ENCODE results near the gene PIK3R2. TPM values are rescaled to one million over a fixed set of nuclear protein-coding genes. Genes with fewer than 3 reads are reported as not detected.

The PIK3R2 gene
- total and polyA plus RNA-seq, 2 of the 4 experiments (the other 2 are of a cell fraction): 12.2 to 25.1 TPM

DNA sequence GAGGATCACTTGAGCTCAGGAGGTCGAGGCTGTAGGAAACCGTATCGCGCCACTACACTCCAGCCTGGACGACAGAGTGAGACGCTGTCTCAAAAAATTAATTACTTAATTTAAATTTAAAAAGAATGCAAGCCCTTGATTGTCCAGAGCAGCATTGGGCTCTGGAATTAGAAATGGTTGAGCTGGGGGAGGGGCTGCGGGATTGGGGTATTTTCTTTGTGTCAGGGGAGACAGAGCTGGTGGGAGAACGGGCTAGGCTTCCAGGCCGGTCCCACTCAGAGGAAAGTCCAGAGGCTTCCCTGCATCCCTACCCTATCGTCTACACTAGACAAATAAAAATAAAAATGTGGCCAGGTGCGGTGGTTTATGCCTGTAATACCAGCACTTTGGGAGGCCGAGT lies 53.1 kb downstream of the PIK3R2 start:
- H3K4me3 ChIP-seq (ENCODE audit: insufficient read depth, low read depth, low read length): no peak overlapping the region
- H3K14ac ChIP-seq (replicated peaks; ENCODE audit: low read depth, low read length): peak overlapping the region; percentile 92
- H2BK15ac ChIP-seq (ENCODE audit: low read depth, low read length): peak overlapping the region; percentile 16; the same call in 1 of the 3 replicates
- peaks cover 16% of the 10 kb centered on the region for H3K4me1 ChIP-seq (ENCODE audit: control insufficient read depth, insufficient read depth, low read length)
- peak overlapping the region; percentile 99 for H2BK5ac ChIP-seq (ENCODE audit: low read depth, low read length, poor library complexity, severe bottlenecking)
- peak overlapping the region; percentile 73 for H2AK9ac ChIP-seq (replicated peaks; ENCODE audit: low read depth, low read length, poor library complexity)
- ChIA-PET CTCF (no interaction called here), POLR2A (ENCODE audit: unreplicated experiment) (no interaction called here)
- peak overlapping the region; percentile 98 for H2AK5ac ChIP-seq (ENCODE audit: low read depth, low read length)
- intact Hi-C loops (cut with micrococcal nuclease): loop anchor here (10.0 kb wide), 1 partner anchor 209 kb away; the partner anchor contains the start of gene SSBP4
- peaks cover 4 to 47% of the 10 kb centered on the region in 2 experiments for H3K79me1 ChIP-seq (ENCODE audit: low read depth in 1 of 2, low read length in 2 of 2)
- H3K27me3 ChIP-seq (ENCODE audit: control insufficient read depth, insufficient read depth, low read length): no peaks in the 10 kb centered on the region
- peaks cover 14% of the 10 kb centered on the region; the same call in 1 of the 2 replicates for H3K9me1 ChIP-seq (ENCODE audit: insufficient read depth, low read length)
- H3K27ac ChIP-seq (ENCODE audit: insufficient read depth, low read length): peak overlapping the region; percentile 93
- peak overlapping the region; percentile 95 for H4K91ac ChIP-seq (ENCODE audit: insufficient read depth, low read depth, low read length)
- peaks cover 11% of the 10 kb centered on the region; the same call in 1 of the 2 replicates for H4K20me1 ChIP-seq (ENCODE audit: insufficient read depth, low read length)
- peaks cover 6% of the 10 kb centered on the region; the same call in 1 of the 2 replicates for H3K36me3 ChIP-seq (ENCODE audit: control insufficient read depth, insufficient read depth, low read length)
- H3K56ac ChIP-seq (ENCODE audit: extremely low read depth, insufficient read depth, low read length): peak overlapping the region; percentile 94
- H3K23ac ChIP-seq (ENCODE audit: low read depth, low read length): peak overlapping the region; percentile 91
- peak overlapping the region; percentile 44 to 94 for H4K8ac ChIP-seq (ENCODE audit: low read depth in 2 of 2, low read length in 2 of 2)
- peak overlapping the region; percentile 64 for H2BK20ac ChIP-seq (ENCODE audit: low read depth, low read length)
- H4K5ac ChIP-seq (ENCODE audit: low read depth, low read length): peak overlapping the region; percentile 79
- in situ Hi-C loops (cut with MboI; ENCODE audit: low sequenced_read_pairs): no loop called here
- no peak for DNase-seq
- no peaks in the 10 kb centered on the region for H3K9me3 ChIP-seq (ENCODE audit: control insufficient read depth, insufficient read depth, low read length)
- 89% methylated on average over 2 of the region's 12 CpGs; no CpG with 5 or more reads in 1 of the 2 experiments for WGBS, 2 experiments (ENCODE audit: extremely low coverage in 2 of 2, insufficient read length in 1 of 2)
- no peak for TF ChIP-seq MXI1 (IDR thresholded peaks at IDR 0.05; ENCODE audit: borderline replicate concordance, low read depth, low read length)
- TF ChIP-seq MAZ (IDR thresholded peaks at IDR 0.05; ENCODE audit: borderline replicate concordance, low read depth, low read length): no peak
- TF ChIP-seq RCOR1 (IDR thresholded peaks at IDR 0.05; ENCODE audit: insufficient replicate concordance, low read length): no peak
- TF ChIP-seq, protein P1, sequence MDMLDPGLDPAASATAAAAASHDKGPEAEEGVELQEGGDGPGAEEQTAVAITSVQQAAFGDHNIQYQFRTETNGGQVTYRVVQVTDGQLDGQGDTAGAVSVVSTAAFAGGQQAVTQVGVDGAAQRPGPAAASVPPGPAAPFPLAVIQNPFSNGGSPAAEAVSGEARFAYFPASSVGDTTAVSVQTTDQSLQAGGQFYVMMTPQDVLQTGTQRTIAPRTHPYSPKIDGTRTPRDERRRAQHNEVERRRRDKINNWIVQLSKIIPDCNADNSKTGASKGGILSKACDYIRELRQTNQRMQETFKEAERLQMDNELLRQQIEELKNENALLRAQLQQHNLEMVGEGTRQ (IDR thresholded peaks at IDR 0.05; ENCODE audit: low read depth, low read length): no peak
- no peak for TF ChIP-seq SMC3 (IDR thresholded peaks at IDR 0.05; ENCODE audit: low read depth, low read length)
- TF ChIP-seq RAD21 (IDR thresholded peaks at IDR 0.05; ENCODE audit: low read length): no peak
- TF ChIP-seq, protein P2, sequence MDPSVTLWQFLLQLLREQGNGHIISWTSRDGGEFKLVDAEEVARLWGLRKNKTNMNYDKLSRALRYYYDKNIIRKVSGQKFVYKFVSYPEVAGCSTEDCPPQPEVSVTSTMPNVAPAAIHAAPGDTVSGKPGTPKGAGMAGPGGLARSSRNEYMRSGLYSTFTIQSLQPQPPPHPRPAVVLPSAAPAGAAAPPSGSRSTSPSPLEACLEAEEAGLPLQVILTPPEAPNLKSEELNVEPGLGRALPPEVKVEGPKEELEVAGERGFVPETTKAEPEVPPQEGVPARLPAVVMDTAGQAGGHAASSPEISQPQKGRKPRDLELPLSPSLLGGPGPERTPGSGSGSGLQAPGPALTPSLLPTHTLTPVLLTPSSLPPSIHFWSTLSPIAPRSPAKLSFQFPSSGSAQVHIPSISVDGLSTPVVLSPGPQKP (IDR thresholded peaks at IDR 0.05; ENCODE audit: borderline replicate concordance, low read depth, low read length): no peak
- no peak for TF ChIP-seq RFX5 (IDR thresholded peaks at IDR 0.05; ENCODE audit: low read depth, low read length)
- no peak for TF ChIP-seq NFE2L2 (IDR thresholded peaks at IDR 0.05; ENCODE audit: low read depth, low read length)
- TF ChIP-seq, protein P3, sequence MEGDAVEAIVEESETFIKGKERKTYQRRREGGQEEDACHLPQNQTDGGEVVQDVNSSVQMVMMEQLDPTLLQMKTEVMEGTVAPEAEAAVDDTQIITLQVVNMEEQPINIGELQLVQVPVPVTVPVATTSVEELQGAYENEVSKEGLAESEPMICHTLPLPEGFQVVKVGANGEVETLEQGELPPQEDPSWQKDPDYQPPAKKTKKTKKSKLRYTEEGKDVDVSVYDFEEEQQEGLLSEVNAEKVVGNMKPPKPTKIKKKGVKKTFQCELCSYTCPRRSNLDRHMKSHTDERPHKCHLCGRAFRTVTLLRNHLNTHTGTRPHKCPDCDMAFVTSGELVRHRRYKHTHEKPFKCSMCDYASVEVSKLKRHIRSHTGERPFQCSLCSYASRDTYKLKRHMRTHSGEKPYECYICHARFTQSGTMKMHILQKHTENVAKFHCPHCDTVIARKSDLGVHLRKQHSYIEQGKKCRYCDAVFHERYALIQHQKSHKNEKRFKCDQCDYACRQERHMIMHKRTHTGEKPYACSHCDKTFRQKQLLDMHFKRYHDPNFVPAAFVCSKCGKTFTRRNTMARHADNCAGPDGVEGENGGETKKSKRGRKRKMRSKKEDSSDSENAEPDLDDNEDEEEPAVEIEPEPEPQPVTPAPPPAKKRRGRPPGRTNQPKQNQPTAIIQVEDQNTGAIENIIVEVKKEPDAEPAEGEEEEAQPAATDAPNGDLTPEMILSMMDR (conservative IDR thresholded peaks at IDR 0.05; ENCODE audit: low read depth, low read length): no peak
- no peak for TF ChIP-seq MAFK (IDR thresholded peaks at IDR 0.05; ENCODE audit: low read depth, low read length)
- TF ChIP-seq POLR2A (IDR thresholded peaks at IDR 0.05; ENCODE audit: low read depth, low read length): no peak
- no peak for TF ChIP-seq CEBPB (IDR thresholded peaks at IDR 0.05; ENCODE audit: low read depth, low read length)
- no peak for TF ChIP-seq BHLHE40 (IDR thresholded peaks at IDR 0.05; ENCODE audit: low read depth, low read length)
- no peak for TF ChIP-seq FOS (IDR thresholded peaks at IDR 0.05; ENCODE audit: low read depth, low read length)
- no peak for TF ChIP-seq CHD1 (IDR thresholded peaks at IDR 0.05; ENCODE audit: low read depth, low read length)
- peak overlapping the region; percentile 96 for H2BK120ac ChIP-seq (ENCODE audit: low read depth, low read length)
- peak overlapping the region; percentile 93 for H3K4ac ChIP-seq (ENCODE audit: low read depth, low read length)
- ATAC-seq (ENCODE audit: low read depth): no peak
- BruUV-seq (replicated peaks): no TSS peak
- H3K18ac ChIP-seq (ENCODE audit: low read depth, low read length): peak overlapping the region; percentile 87
- dilution Hi-C loops (cut with HindIII; ENCODE audit: low sequenced_read_pairs, unreplicated experiment): no loop called here
- peak overlapping the region; percentile 67 for H3K9ac ChIP-seq (ENCODE audit: low read depth, low read length)
- peak overlapping the region; percentile 82 for H3K4me2 ChIP-seq (ENCODE audit: low read depth, low read length)
- peak overlapping the region; percentile 89 for H2AFZ ChIP-seq (replicated peaks; ENCODE audit: low read length, poor library complexity)
